HepG2 (cell line): ENCODE results near the gene METTL22. TPM values are rescaled to one million over a fixed set of nuclear protein-coding genes. Genes with fewer than 3 reads are reported as not detected.

Experiments
- CREM ChIP-seq, 2 experiments: sonication (generic) in 1 of 2; formaldehyde crosslinking in 1 of 2; IDR thresholded peaks; 2 replicates each; pipeline versions ENCODE4 v1.4.0 to v1.6.1; 2016 to 2020; ENCODE audit warnings: antibody characterized with exemption in 1 of 2, mild to moderate bottlenecking in 1 of 2, missing genetic modification reagents in 1 of 2
- E2F1 ChIP-seq: sonication (generic); formaldehyde crosslinking; IDR thresholded peaks from 2 replicates; pipeline ENCODE4 v1.5.0; 2020; ENCODE audit warnings: missing genetic modification reagents
- ESRRA ChIP-seq: sonication (generic); formaldehyde crosslinking; IDR thresholded peaks from 2 replicates; pipeline ENCODE4 v1.5.1; 2020; ENCODE audit warnings: mild to moderate bottlenecking, low read depth, missing genetic modification reagents
- HMG20B ChIP-seq: conservative IDR thresholded peaks from 2 replicates; pipeline ENCODE4 v1.6.1; 2016; ENCODE audit warnings: missing genetic modification reagents, missing compliant biosample characterization
- MXD3 ChIP-seq: IDR thresholded peaks from 2 replicates; pipeline ENCODE4 v1.6.1; 2016; ENCODE audit warnings: mild to moderate bottlenecking, missing biosample characterization, missing genetic modification reagents
- SATB2 ChIP-seq: sonication (generic); formaldehyde crosslinking; IDR thresholded peaks from 2 replicates; pipeline ENCODE4 v1.5.0; 2020; ENCODE audit warnings: missing genetic modification reagents
- SP1 ChIP-seq, 2 experiments: fragments of 450-650 bp in 1 of 2; sonication (generic) in 1 of 2; formaldehyde crosslinking in 1 of 2; IDR thresholded peaks; 2 replicates each; pipeline versions ENCODE4 v1.4.0 to v1.6.1; 2016 to 2020; ENCODE audit warnings: missing genetic modification reagents in 1 of 2
- TGIF2 ChIP-seq: IDR thresholded peaks from 2 replicates; pipeline ENCODE4 v1.6.1; 2016; ENCODE audit warnings: control low read depth, missing compliant biosample characterization
- THAP7 ChIP-seq: sonication (generic); formaldehyde crosslinking; IDR thresholded peaks from 2 replicates; pipeline ENCODE4 v1.8.1; 2023; ENCODE audit warnings: mild to moderate bottlenecking, missing genetic modification reagents
- ZNF20 ChIP-seq: sonication (generic); formaldehyde crosslinking; IDR thresholded peaks from 2 replicates; pipeline ENCODE4 v1.4.0; 2020; ENCODE audit warnings: mild to moderate bottlenecking, moderate library complexity, missing genetic modification reagents
- ZNF512B ChIP-seq: sonication (generic); formaldehyde crosslinking; IDR thresholded peaks from 2 replicates; pipeline ENCODE4 v1.5.1; 2020; ENCODE audit warnings: missing genetic modification reagents, mild to moderate bottlenecking, borderline replicate concordance
- ZNF530 ChIP-seq: sonication (generic); formaldehyde crosslinking; IDR thresholded peaks from 2 replicates; pipeline ENCODE4 v1.5.0; 2020; ENCODE audit warnings: low read depth, mild to moderate bottlenecking, missing genetic modification reagents
- ZNF589 ChIP-seq: sonication (generic); formaldehyde crosslinking; conservative IDR thresholded peaks from 2 replicates; pipeline ENCODE4 v1.8.0; 2022; ENCODE audit warnings: mild to moderate bottlenecking, moderate library complexity, missing genetic modification reagents
- ZNF646 ChIP-seq: sonication (generic); formaldehyde crosslinking; IDR thresholded peaks from 2 replicates; pipeline ENCODE4 v1.9.0; 2021; ENCODE audit warnings: mild to moderate bottlenecking, missing genetic modification reagents
- ZNF678 ChIP-seq: sonication (generic); formaldehyde crosslinking; IDR thresholded peaks from 2 replicates; pipeline ENCODE4 v1.4.0; 2020; ENCODE audit warnings: mild to moderate bottlenecking, missing genetic modification reagents
- ZNF883 ChIP-seq: sonication (generic); formaldehyde crosslinking; IDR thresholded peaks from 2 replicates; pipeline ENCODE4 v1.5.1; 2020; ENCODE audit warnings: mild to moderate bottlenecking, missing genetic modification reagents; ENCODE audit errors: not compliant biosample characterization
- polyA plus RNA-seq, 8 experiments: library from polyadenylated mRNA; depleted of rRNA in 3 of 8; stranded (reverse) in 7 of 8; unstranded in 1 of 8; fragments of >200 nt; fragmentation: Illumina TruSeq in 4 of 8; extraction: Trizol in 4 of 8; gene quantifications; 2 replicates each; pipeline versions ENCODE4 v1.2.1 to v1.2.3, GENCODE V29; 2011 to 2016; ENCODE audit warnings: low read depth in 4 of 8, missing spikeins in 1 of 8, mixed read lengths in 1 of 8; ENCODE audit not compliant: insufficient read depth in 1 of 8
- total RNA-seq, 5 experiments: library from RNA; depleted of rRNA; stranded (reverse); fragments of >200 nt; fragmentation: Illumina TruSeq; extraction: Trizol; gene quantifications; 2 replicates each; pipeline ENCODE4 v1.2.3, GENCODE V29; 2016; ENCODE audit warnings: low read depth in 1 of 5

The METTL22 gene
- total and polyA plus RNA-seq, 2 of the 13 experiments (the other 11 are each of a cell fraction or from before 2014, with no cell fraction given) = 36.2 to 94.8 TPM

GRCh38 chr16:8621572-8622314 lies at the start of gene METTL22 (continued):
- TF ChIP-seq ZNF512B (CRISPR knock-in tag) (no peak), ZNF20 (CRISPR knock-in tag) (no peak), TGIF2 (CRISPR knock-in tag) (no peak; the same call in 1 of the 2 replicates), THAP7 (CRISPR knock-in tag) (peak; percentile 73; the same call in 1 of the 2 replicates), ESRRA (CRISPR knock-in tag) (no peak), ZNF589 (CRISPR knock-in tag) (no peak), HMG20B (CRISPR knock-in tag) (peak; percentile 54; the same call in 1 of the 2 replicates), SP1 (IDR thresholded peaks at IDR 0.05) (no peak), SP1 (CRISPR knock-in tag; IDR thresholded peaks at IDR 0.05) (peak; percentile 81), E2F1 (CRISPR knock-in tag) (peak; percentile 63; the same call in 1 of the 2 replicates), ZNF530 (CRISPR knock-in tag) (no peak), CREM (IDR thresholded peaks at IDR 0.05) (0 out of 2 replicates have a peak, but pooled peaks have one; percentile 44), CREM (CRISPR knock-in tag; IDR thresholded peaks at IDR 0.05) (no peak), MXD3 (peak; percentile 85), SATB2 (CRISPR knock-in tag) (0 out of 2 replicates have a peak, but pooled peaks have one; percentile 32), ZNF678 (CRISPR knock-in tag) (no peak), ZNF646 (CRISPR knock-in tag) (no peak), ZNF883 (CRISPR knock-in tag) (peak; percentile 94)
